NCI-H774 (cell line): Measurements from ENCODE around the gene HERPUD1.
"Not testable (repeated sequence)": the region's sequence is repeated elsewhere in the genome, so short reads cannot be mapped to it uniquely, and the experiment has no call there.

ENCODE experiments used
- DNase-seq: peaks from one replicate; lab custom pipeline; 2025; lab: John Stamatoyannopoulos, UW

The HERPUD1 gene

DNA sequence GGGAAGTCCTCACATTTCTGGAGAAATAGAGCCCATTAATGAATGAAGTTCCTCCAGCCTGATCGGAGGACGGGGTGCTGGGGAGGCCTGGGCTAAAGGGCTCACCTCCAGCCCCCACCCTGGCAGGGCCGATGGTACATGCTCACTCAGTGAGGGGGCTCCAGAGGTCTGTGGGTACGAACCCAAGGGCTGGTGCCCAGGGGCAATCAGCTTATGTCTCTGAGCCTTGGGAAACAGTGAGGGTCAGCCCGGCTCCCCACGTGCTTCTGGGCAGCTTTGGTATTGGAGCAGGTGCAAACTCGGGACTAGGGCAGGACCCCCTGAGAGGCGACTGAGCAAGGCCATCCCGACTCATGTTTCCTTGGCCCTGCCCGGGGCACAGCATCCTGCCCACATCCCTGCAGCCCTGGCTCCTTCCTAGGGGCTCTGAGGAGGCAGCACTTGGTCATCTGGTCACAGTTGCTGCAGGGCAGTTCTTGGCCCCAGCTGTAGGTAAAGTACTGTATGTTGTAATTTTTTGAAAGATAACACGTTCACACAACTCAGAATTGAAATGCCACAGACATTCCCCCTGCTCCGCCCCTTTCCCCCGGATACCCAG is 28.8 kb downstream of the HERPUD1 start:
- no peak for DNase-seq

DNA sequence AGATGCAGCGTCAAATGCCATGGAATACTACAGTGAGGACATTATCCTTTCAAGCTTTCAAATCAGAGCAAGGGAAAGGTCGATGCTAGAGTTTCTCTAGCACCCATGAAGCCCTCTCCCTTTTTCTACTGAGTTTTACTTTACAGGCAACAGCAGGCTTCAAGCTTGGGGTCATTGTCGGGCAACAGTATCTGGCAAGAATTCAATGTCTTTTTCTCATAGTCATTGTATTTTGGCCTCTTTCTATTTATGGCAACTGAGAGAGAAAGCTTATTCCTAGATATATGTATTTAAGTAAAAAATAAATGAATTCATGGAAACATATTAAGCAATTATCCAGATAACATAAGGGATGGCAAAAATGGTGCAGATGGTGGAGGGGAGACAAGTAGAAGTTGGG is 29.4 kb downstream of the HERPUD1 start:
- no peak for DNase-seq

GRCh38 chr16:56961851-56962281 is 29.9 kb downstream of the HERPUD1 start, which contains the start of gene CETP:
CETP (plus strand) TSS chr16:56961950; CDS start chr16:56961980, 30 bp downstream.
- DNase-seq, result no peak

DNA sequence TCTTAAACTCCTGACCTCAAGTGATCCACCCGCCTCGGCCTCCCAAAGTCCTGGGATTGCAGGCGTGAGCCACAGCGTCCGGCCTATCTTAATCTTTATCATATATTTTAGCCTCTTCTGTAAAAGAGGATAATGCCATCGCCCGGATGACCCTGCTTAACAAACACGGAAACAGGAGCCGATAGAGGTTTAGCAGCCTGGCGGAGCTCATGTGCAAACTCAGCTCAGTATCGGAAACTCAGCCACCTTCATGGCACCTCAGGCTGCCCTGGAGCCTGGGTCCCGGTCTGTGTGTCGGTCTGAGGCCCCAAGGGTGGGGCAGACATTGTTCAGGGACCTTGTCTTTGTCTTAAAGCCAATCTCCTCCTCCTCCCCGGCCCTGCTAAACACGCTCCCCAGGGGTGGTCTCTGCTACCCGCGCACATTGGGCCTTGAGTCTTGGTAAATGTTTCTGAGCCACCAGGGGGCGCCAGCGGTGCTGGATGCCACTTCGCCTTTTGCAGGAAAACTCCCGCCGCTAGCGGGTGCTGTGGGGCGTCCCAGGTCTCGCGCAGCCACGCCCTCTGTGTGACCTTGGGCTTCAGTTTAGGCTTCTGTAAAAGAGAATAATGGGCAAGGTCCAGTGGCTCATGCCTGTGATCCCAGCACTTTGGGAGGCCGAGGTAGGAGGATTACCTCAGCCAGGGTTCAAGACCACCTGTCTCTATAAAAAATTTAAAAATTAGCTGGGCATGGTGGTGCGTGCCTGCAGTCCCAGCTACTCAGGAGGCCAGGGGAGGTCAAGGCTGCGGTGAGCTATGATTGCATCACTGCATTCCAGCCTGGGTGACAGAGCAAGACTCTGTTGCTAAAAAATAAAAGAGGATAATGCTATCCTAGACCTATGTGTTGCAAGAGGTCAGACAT is 32.6 kb downstream of the HERPUD1 start:
- no peak for DNase-seq

- no peak for DNase-seq
Measured at GRCh38 chr16:56965149-56966092, 33.5 kb downstream of the HERPUD1 start.

GRCh38 chr16:56966093-56966475 is 34.1 kb downstream of the HERPUD1 start:
- no peak for DNase-seq

- no peak for DNase-seq
Measured at GRCh38 chr16:56967733-56968132, 35.8 kb downstream of the HERPUD1 start.

DNA sequence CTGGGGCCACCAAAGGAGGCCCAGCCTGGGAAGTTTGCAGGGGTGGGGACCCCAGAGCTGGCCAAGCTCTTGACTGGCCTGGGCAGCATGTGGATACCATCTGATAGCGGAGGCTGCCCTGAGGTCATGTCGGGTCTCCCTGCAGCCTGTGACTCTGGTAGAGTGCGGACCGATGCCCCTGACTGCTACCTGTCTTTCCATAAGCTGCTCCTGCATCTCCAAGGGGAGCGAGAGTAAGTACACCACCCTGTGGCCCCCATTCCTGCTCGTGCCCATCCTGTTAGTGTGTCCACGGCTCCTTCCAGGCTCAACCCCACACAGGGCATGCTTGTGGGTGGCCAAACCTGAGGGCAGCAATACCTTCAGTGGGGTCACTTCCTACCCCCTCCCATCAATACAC is 37.8 kb downstream of the HERPUD1 start:
- DNase-seq, result no peak

- DNase-seq, result no peak
Measured at GRCh38 chr16:56970934-56971767, 39.2 kb downstream of the HERPUD1 start.

DNA sequence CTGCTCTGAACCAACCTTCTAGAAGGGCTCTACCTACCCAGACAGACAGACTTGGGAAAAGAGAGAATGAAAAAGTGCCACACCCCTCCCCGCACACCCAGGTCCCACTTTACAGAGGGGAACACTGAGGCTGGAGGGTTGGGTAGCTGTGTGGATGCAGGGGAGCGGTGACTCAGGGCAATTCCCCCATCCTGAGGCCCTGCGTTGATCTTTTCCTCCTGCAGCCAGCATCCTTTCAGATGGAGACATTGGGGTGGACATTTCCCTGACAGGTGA is 39.8 kb downstream of the HERPUD1 start:
- no peak for DNase-seq

- DNase-seq, result no peak
Measured at GRCh38 chr16:56972403-56973293, 40.7 kb downstream of the HERPUD1 start.

DNA sequence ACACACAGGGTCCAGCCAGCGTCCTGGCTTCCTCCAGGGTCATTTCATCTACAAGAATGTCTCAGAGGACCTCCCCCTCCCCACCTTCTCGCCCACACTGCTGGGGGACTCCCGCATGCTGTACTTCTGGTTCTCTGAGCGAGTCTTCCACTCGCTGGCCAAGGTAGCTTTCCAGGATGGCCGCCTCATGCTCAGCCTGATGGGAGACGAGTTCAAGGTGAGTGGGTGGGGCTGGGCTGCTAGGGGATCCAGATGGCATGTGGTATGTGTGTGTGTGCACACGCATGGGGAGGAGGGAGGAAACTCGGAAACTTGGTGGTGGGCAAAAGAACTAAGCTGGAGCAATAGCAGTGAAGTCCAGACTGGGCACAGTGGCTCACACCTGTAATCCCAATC is 41.4 kb downstream of the HERPUD1 start:
- no peak for DNase-seq

- DNase-seq, result not testable (repeated sequence)
Measured at GRCh38 chr16:56973899-56974298, 42.0 kb downstream of the HERPUD1 start.

DNA sequence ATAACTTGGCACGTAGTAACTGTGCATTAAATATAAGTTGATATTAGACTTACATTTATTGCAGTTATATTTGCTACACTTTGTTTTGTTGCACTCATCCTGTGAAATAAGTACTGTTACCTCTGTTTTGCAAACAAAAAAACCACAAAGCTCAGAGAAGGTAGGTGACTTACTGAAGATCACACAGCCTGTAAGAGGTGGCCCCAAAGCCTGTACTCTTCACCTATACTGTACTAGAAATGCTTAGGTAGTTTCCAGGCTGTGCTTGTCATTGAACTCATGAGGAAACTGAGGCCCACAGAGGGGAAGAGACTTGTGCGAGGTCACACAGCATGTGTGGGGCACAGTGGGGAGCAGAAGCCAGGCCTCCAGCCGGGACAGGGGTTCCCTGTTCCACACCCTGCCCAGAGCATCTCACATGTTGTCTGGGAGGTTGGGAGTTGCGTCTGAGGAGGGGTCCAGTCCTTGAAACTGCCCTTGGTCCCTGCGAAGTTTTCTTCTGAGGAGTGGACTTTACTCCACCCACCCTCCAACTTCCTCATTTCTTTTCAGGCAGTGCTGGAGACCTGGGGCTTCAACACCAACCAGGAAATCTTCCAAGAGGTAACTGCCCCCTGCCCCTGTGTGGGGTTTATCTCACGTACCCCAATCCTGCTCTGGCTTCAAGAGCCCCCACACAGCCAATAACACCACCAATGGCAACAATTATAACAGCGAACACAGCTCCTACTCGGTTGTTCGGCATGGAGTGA is 42.8 kb downstream of the HERPUD1 start:
- no peak for DNase-seq

GRCh38 chr16:56975714-56976113 is 43.8 kb downstream of the HERPUD1 start:
- no peak for DNase-seq

DNA sequence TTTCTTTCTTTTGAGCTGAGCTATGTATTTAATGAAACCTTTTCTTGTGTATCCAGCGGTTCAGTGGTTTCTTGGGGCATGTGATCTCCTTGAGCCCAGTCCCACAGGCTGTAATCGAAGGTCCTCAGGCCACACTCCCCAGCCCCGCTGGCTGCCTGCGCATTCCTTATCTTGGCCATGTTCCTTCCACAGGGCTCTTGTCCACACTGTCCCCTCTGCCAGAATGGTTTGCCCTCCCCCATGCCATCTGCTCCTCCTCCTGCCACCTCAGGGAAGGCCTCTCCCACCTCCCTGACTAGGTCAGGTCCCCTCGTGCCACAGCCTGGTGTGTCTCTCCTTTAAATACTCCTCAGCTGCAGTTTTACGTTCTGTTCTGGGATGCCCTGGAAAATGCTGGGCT is 45.3 kb downstream of the HERPUD1 start:
- DNase-seq, result no peak

GRCh38 chr16:56977823-56978430 is 46.0 kb downstream of the HERPUD1 start:
- DNase-seq, result no peak

DNA sequence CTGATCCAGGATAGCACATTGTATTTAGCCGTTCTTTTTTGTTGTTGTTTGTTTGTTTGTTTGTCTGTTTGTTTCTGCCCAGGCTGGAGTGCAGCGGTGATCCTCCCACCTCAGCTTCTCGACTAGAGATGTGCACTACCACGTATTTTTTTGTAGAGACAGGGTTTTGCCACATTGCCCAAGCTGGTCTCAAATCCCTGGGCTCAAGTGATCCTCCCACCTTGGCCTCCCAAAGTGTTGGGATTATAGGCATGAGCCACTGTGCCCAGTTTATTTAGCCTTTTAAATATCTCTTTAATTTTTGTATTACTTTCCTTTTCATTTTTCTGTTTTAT is 48.2 kb downstream of the HERPUD1 start:
- no peak for DNase-seq
